HG02870 (cell line): ENCODE results near the gene ARID1B.
"Not testable (repeated sequence)": the region's sequence is repeated elsewhere in the genome, so short reads cannot be mapped to it uniquely, and the experiment has no call there.

Experiments used
- ATAC-seq: cut with Tn5 transposase; IDR thresholded peaks from one replicate; pipeline ENCODE4 v1.9.1; 2021; ENCODE audit warnings: mild to moderate bottlenecking, moderate library complexity; ENCODE audit not compliant: unreplicated experiment

Gene ARID1B

GRCh38 chr6:157144859-157145568 lies 367.8 kb downstream of the ARID1B start:
- no peak for ATAC-seq

- no peak for ATAC-seq
Observed at GRCh38 chr6:157145656-157146285, 368.6 kb downstream of the ARID1B start.

- not testable (repeated sequence) for ATAC-seq
Observed at GRCh38 chr6:157147054-157148026, 370.2 kb downstream of the ARID1B start.

GRCh38 chr6:157148391-157149323 lies 371.5 kb downstream of the ARID1B start:
- ATAC-seq: no peak

DNA sequence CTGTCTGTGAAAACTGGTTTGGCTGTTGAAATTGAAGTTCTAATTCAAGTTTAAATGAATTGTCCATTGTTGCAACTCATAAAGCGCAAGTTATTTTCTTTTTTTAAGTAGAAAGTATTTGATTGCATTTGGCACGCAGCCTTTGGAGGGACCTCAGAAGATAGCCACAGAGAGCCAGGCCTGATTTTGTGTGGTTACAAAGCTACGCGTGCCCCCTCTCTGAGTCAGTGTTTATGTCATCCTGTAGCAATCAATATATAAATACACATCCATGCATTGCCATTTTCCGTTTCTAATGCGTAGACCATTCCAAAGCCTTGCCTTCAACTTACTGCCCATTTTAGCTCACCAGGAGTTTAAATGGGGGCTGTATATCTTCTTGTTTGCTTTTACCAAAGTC lies 372.9 kb downstream of the ARID1B start:
- ATAC-seq: no peak

DNA sequence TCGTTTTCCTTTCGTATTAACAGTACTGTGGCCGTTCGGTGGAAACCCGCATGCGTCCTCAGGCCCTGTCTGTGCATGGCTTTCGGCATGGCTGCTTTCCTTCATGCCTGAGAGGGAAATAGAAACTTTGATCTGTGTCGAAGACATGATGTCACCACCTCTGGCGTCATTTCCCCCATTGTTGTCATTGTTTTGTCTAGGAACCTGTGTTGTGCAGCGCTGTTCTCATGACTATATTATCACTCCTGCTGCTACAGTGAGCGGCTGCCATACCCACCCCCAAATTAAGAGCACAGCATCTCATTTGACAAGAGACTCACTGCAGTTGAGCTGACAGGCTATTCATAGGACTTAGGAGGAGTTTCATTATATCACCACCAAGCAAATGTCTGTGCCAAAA lies 373.9 kb downstream of the ARID1B start:
- no peak for ATAC-seq

DNA sequence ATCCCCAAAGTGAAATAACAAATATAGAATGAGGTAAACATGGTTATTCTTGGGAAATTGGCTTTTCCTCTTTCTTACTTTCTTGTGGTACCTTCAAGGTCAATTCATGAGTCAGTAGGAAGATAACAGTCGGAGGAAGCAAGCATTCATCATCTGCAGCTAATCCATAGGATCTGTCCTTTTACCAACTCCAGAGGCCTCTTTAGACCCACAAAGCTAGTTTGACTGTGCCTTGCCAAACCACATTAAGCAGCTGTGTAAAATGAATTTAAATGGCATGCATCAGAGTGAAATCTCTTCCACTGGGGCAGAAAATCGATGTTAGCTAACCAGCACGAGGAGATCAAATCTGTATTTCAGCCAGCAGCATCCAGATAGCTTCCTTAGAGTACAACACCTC lies 374.8 kb downstream of the ARID1B start:
- ATAC-seq: no peak

DNA sequence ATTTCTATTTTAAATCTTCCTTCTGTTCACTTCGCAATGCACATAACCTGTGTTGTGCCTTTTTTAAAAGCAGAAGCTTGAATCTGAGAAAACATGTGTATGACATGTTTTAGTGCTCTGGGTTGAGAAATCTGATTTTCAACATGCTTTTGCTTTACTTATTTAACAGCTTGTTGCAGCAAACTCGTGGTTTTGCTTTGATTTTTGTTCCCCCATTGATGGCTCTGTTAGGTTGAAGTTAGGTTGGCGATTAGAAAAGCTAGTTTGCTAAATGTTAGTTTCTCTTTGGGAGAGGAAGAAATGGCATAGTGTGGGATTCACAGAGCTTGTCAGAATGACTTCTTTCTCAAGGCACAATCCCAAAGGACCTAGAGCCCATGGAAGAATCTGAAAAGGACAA lies 375.4 kb downstream of the ARID1B start:
- ATAC-seq: no peak

- no peak for ATAC-seq
Observed at GRCh38 chr6:157155804-157156203, 378.6 kb downstream of the ARID1B start.

- no peak for ATAC-seq
Observed at GRCh38 chr6:157157258-157157657, 380.1 kb downstream of the ARID1B start.

DNA sequence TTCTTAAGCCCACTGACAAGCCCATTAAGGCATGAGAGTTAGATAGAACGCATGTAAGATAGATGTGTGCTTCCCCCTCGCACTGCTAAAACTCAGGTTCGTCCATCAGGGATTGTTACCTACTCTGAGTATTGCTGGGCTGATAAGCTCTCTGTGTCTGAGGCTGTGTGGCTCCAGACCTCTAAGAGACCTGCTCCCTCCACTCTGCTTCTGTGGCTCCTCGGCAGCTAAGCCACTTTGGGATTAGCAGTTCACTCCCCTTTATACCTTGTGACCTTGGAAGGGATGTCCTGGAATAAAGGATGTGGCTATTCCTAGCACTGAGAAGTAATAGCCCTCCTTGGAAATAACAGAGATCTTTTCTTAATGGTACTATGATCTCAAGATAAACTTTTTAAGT lies 381.3 kb downstream of the ARID1B start:
- ATAC-seq: no peak

- no peak for ATAC-seq
Observed at GRCh38 chr6:157158897-157159296, 381.7 kb downstream of the ARID1B start.

GRCh38 chr6:157159348-157159747 lies 382.2 kb downstream of the ARID1B start:
- no peak for ATAC-seq

GRCh38 chr6:157161912-157162311 lies 384.7 kb downstream of the ARID1B start:
- no peak for ATAC-seq

DNA sequence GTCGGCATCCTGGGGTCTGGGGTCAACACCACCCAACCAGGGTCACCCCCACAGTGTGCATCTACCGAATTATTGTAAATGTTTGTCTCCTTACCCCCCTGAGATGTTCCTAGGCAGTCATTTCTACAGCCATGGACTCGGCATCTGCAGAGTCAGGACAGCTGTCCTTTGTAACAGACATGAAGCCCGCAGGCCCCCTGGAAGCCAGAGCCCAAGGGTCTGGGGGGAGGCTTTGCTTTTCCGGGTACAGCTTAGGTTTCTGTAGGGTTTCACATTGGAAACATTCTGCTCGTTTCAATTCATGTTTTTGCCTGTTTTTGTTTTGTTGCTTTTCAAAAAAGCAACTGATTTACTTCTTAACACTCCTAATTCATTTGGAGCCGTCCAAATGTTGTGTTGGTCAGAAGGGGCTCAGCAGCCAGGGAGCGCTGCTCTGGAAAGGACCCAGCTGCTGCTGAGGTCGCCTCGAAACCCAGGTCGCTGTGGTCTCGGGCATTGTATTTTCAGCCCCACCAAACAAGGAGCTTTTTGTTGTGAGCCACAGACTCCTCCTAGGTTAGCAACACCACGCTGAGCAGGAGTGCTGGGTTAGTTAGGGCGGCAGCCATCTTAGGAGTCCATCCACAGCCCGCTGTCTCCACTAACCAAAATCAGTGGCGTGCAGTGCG lies 385.7 kb downstream of the ARID1B start:
- ATAC-seq: no peak

DNA sequence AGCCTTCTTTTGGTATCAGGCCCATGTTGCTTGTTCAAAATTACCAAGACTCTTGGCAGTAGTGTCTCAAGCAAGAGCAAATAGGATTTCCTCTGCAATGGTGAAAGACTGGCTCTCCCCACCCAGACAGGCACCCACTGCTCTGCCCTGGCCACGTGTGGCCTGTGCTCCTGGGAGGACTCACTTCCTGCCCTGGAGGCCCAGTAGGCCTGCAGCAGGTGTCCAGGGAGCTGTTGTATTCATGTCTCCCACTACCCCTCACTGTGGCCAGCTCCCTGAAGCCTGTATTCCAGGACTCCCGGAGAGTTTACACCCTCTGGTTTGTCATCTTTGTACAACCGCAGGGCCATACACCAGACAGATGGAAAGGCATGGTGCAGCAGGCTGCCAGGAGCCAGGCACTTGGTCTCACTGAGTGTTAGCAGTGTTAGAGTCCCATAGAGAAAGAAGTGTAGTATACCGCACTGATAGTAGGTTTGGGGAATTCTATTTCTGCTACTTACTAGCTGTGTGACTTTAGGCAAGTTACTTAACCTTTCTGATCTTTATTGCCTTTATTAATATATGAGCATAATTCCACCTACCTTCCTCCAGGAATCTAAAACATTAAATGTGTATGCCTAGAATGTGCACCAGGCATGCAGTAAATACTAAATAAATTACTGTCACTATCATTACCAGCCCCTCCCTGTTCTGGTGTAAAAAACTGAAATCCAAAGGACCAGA lies 386.4 kb downstream of the ARID1B start:
- ATAC-seq: no peak

- no peak for ATAC-seq
Observed at GRCh38 chr6:157164972-157165371, 387.8 kb downstream of the ARID1B start.

DNA sequence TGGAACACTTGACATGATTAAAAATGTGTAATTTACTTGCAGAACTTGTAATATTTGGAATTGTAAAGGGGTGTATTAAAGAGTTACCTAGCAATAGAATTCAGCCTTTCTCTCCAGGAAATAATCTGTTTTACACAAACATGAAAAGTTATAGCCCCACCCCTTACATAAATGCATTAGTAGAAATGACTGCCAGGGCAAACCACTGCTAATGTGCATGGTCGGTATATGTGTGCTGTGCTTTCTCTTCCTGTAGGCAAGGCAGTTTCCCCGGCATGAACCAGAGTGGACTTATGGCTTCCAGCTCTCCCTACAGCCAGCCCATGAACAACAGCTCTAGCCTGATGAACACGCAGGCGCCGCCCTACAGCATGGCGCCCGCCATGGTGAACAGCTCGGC lies 389.6 kb downstream of the ARID1B start:
- no peak for ATAC-seq

DNA sequence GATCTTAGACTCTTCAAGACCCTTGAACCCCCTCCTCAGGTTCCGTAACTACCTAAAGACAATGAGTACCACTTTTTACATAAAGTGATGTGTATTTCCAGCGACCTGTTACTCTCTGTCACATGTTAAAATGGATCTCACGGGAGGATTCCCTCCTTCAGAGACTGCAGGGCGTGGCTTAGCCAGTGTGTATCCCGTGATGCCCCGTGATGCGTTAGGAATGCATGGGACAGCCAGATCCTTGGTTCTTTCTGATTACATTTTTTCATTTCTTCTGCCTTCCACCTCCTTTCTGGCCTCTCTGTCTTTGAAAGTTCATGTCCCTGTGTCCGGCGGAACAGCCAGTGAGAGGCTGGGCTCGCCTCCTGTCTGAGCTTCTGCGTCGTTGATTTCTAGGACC lies 390.7 kb downstream of the ARID1B start:
- no peak for ATAC-seq
